ENCODE measurements around the gene TRRAP.
"Not testable (repeated sequence)": the region's sequence is repeated elsewhere in the genome, so short reads cannot be mapped to it uniquely, and the experiment has no call there.

TRRAP gene

GRCh38 chr7:98837630-98837972 lies 40.7 kb upstream of the TRRAP start:
- in situ Hi-C loops (cut with HindIII; ENCODE audit: low sequenced_read_pairs) = no loop called here
- H3K4me3 ChIP-seq (ENCODE audit: low read depth, low read length) = no peak overlapping the region
- no peak for TF ChIP-seq CTCF (IDR thresholded peaks at IDR 0.05; ENCODE audit: low read depth, low read length, missing control alignments)
- DNase-seq (ENCODE audit: low read depth) = no peak

GRCh38 chr7:98840096-98840495 lies 38.2 kb upstream of the TRRAP start:
- in situ Hi-C loops (cut with HindIII; ENCODE audit: low sequenced_read_pairs) = no loop called here
- no peak for TF ChIP-seq CTCF (IDR thresholded peaks at IDR 0.05; ENCODE audit: low read depth, low read length, missing control alignments)
- no peak for DNase-seq (ENCODE audit: low read depth)
- H3K4me3 ChIP-seq (ENCODE audit: low read depth, low read length) = no peak overlapping the region

GRCh38 chr7:98840722-98841121 lies 37.6 kb upstream of the TRRAP start:
- DNase-seq (ENCODE audit: low read depth) = no peak
- in situ Hi-C loops (cut with HindIII; ENCODE audit: low sequenced_read_pairs) = no loop called here

GRCh38 chr7:98841179-98841997 lies 36.9 kb upstream of the TRRAP start:
- no peak overlapping the region for H3K4me3 ChIP-seq (ENCODE audit: low read depth, low read length)

More at GRCh38 chr7:98840722-98841121, 37.6 kb upstream of the TRRAP start:
- no peak for TF ChIP-seq CTCF (IDR thresholded peaks at IDR 0.05; ENCODE audit: low read depth, low read length, missing control alignments)
- H3K4me3 ChIP-seq (ENCODE audit: low read depth, low read length) = no peak overlapping the region

GRCh38 chr7:98842552-98842951 lies 35.8 kb upstream of the TRRAP start:
- DNase-seq (ENCODE audit: low read depth); H3K4me3 ChIP-seq (ENCODE audit: low read depth, low read length); in situ Hi-C loops (cut with HindIII; ENCODE audit: low sequenced_read_pairs): not testable (repeated sequence)

More at GRCh38 chr7:98841179-98841997, 36.9 kb upstream of the TRRAP start:
- peak; percentile 96 for TF ChIP-seq CTCF (IDR thresholded peaks at IDR 0.05; ENCODE audit: low read depth, low read length, missing control alignments)
- in situ Hi-C loops (cut with HindIII; ENCODE audit: low sequenced_read_pairs) = no loop called here
- DNase-seq (ENCODE audit: low read depth) = peak; percentile 33

- no peak overlapping the region for H3K4me3 ChIP-seq (ENCODE audit: low read depth, low read length)
- TF ChIP-seq CTCF (IDR thresholded peaks at IDR 0.05; ENCODE audit: low read depth, low read length, missing control alignments) = no peak
- no peak for DNase-seq (ENCODE audit: low read depth)
- in situ Hi-C loops (cut with HindIII; ENCODE audit: low sequenced_read_pairs) = no loop called here
Observed at GRCh38 chr7:98848918-98849317, 29.4 kb upstream of the TRRAP start.

GRCh38 chr7:98852826-98853225 lies 25.5 kb upstream of the TRRAP start:
- DNase-seq (ENCODE audit: low read depth) = no peak
- no peak overlapping the region for H3K4me3 ChIP-seq (ENCODE audit: low read depth, low read length)
- no peak for TF ChIP-seq CTCF (IDR thresholded peaks at IDR 0.05; ENCODE audit: low read depth, low read length, missing control alignments)
- in situ Hi-C loops (cut with HindIII; ENCODE audit: low sequenced_read_pairs) = loop anchor here (25.0 kb wide), 1 partner anchor 416 kb away; no protein-coding TSS in a partner anchor

All from astrocyte of the cerebellum (primary cell).